ENCODE measurements around the gene PKN1.
A peak's percentile ranks its signal among the peaks of the same experiment; 100 is the strongest.
"Not testable (repeated sequence)": the region's sequence is repeated elsewhere in the genome, so short reads cannot be mapped to it uniquely, and the experiment has no call there.

The PKN1 gene

GRCh38 chr19:14492756-14493337, 59.7 kb downstream of the PKN1 start:
- DNase-seq = no peak

GRCh38 chr19:14494411-14494810, 61.3 kb downstream of the PKN1 start:
- DNase-seq = no peak

GRCh38 chr19:14494910-14495671, 62.0 kb downstream of the PKN1 start:
- DNase-seq = no peak

DNA sequence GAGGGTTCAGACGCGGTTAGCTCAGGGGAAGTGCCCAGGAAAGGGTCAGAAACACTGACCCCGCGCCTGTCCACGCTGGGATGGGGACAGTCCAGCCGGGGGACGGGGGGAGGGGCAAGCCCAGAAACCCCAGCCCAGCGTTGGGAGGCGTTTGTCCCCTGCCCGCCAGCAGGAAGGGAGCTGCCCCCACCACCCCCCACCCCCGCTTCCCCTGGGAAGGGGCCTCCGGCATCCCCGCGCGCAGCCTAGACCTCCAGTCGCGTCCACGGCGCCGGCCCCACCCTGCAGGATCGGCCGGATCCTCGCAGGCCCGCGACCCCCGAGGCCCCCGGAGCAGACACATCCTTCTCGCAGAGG, 62.5 kb downstream of the PKN1 start:
- no peak for DNase-seq

DNA sequence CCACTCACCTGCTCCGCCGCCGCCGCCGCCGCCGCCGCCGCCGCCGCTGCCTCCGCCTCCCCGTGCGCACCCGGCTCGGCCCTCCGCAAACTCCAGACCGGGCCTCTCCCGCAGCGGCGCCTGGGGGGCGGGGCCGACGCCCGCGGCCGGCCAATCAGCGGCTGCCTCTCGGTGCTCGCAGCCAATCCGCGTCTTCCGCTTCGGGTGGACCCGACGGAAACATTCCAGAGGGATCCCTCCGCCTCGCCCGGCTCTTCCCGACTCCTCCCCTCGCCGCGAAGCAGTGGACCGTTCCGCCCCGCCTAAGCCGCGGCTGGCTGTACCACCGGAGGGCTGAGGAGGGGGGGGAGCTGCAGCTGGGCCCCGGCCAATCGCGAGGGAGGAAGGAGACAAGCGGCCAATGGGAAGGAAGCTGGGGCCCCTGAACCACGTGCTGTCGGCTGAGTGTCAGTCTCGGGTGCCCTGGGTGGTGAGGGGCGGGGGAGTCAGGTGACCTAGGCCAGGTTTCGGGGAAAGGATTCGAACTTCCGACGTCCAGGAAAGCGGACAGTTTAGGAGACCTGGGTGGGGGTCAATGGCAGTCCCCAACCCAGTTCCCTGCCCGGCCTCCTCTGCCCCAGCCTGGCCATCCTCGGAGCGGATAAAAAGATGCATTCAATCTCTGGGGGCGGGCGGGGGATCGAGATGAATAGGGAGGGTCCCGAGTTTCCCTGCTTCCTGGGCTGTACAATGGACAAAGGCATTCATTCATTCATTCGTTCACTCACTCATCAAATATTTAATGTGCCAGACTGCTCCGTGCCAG, 63.1 kb downstream of the PKN1 start, which contains the start of gene GIPC1:
Gene GIPC1 (minus strand): TSS at position 99 of the 805 bp plus-strand sequence. CDS start 13,151 bp downstream, outside the sequence.
- peak; percentile 99 for DNase-seq

DNA sequence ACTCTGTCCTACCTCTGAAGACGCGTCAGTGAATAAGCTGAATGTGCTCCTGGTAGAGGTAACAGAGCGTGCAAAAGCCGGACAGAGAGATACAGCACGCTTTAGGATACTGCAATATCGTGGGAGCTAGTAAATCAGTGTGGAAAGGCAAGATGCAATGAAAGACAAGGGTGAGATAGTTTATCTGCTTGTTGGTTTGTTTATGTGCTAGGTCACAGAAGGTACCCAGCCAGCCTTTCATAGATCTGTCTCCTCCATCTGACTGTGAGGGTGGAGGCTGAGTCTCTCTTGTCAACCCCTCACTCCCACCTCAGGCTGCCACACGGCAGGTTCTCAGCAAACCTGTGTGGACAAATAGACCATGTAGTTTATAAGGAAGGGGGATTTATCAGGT, 63.7 kb downstream of the PKN1 start:
- DNase-seq = no peak

- no peak for DNase-seq
Observed at GRCh38 chr19:14497228-14497921, 64.3 kb downstream of the PKN1 start.

DNA sequence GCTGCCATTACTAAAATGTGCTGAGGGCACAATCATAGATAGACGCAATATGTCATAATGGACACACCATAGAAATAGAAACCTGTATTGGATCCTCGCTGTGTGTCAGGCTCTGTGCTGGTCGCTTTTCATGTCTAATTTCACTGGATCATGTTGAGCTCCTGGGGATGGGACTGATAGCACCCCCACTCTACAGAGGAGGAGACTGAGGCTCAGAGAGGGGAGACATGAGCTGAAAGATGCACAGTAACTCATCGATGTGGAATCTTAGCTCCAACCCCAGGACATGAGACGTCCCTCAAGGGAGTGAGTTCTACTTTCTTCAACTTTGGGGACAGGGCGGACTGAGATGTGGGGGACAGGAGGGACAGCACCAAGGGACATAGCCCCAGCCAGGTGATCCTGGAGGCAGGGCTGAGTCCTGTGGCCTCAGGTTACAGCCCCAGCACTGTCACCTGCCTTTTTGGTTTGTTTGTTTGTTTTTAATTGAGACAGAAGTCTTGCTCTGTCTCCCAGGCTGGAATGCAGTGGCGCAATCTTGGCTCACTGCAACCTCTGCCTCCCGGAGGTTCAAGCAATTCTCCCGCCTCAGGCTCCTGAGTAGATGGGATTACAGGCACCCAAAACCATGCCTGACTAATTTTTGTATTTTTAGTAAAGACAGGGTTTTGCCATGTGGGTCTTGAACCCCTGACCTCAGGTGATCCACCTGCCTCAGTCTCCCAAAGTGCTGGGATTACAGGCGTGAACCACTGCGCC, 69.4 kb downstream of the PKN1 start:
- no peak for DNase-seq

GRCh38 chr19:14503285-14503684, 70.2 kb downstream of the PKN1 start:
- DNase-seq = no peak

- DNase-seq = not testable (repeated sequence)
Observed at GRCh38 chr19:14504575-14504974, 71.5 kb downstream of the PKN1 start.

DNA sequence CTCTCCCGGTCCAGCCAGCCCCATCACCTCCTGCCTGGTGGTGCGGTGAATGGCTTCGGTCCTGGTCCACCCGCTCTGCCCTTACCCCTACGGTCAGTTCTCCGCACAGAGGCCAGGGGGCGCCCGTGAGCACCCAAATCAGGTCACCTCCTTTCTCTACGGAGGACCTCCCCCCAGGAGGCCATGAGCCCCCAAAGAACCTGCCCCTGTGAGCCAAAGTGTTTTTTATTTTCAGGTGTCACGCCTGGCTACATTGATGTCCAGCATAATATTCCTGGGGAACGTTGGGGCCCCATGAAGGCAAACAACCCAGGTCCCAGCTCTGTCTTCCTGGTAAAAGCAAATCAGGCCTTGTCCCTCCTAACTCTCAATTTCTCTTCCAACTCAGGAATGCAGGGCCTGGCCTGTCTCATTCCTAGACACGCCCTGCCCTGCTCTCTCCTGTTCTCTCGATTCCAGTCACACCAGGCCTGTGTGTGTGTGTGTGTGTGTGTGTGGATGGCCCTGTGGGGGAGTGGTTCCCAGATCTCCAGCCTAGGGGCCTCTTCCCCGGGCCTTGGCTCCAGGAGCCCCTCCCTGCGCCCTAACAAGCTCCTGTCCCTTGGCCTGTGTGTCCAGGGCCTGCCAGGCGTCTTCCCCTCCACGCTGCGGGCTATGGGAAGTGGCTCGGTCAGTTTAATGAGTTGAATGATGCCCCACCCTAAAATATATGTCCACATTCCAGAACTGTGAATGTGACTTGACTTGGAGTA, 72.6 kb downstream of the PKN1 start:
- no peak for DNase-seq

DNA sequence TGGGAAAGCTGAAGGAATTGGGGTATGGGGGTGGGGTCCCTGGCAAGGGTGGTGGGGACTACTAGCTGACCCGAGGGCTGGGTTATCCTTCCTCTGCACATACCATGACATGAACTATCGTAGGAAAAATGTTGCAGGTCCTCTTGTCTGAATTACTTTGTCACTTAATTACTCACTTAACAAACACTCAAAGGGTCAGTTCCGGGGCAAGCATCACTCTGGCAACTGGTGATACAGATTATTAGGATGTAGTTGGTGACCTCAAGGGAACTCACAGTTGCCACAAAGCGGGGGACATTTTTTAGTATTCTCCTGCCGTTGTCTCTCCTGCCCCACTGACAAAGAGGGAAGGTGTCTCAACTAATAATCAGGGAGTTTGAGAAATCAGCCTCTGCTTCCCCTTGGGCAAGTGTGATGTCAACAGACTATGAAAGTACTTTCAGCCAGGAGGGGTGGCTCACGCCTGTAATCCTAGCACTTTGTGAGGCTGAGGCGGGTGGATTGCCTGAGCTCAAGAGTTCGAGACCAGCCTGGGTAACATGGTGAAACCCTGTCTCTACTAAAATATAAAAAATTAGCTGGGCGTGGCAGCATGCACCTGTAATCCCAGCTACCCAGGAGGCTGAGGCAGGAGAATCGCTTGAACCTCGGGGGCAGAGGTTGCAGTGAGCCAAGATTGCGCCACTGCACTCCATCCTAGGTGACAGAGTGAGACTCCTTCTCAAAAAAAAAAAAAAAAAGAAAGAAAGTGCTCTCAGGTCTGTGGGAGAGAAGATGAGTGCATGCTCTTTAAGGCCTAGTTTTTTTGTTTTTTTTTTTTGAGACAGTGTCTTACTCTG, 74.8 kb downstream of the PKN1 start:
- no peak for DNase-seq

- no peak for DNase-seq
Observed at GRCh38 chr19:14510311-14511228, 77.5 kb downstream of the PKN1 start.

DNA sequence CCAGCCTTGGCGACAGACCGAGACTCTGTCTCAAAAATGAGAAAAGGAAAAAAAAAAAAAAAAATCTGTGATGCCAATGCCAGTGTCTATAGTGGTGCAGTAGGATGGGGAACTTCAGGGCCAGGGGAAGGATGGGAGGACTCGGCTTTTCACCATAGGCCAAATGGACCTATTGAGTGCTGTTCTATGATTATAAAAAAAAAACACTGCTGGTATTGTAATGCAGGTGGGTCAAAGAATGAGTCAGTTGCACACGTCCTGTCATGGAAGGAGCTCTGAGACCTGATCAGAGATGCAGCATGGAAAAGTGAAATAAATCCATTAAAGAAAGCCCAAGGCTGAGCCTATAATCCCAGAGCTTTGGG, 78.1 kb downstream of the PKN1 start:
- no peak for DNase-seq

DNA sequence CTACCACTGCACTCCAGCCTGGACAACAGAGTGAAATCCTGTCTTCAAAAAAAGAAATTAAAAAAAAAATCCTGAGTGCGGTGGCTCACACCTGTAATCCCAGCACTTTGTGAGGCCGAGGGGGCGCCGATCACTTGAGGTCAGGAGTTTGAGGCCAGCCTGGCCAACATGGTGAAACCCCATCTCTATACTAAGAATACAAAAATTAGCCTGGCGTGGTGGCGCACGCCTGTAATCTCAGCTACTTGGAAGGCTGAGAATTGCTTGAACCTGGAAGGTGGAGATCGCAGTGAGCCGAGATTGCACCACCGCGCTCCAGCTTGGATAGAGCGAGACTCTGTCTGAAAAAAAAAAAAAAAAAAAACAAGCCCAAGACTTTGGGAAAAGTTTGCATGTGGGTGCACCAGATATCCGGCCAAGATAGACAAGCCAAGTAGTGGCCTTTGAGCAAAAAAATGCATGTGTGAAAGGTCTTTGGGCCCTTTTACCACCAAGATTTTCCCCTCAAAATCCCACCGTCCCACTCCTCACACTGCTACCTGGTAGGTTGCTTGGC, 79.4 kb downstream of the PKN1 start:
- no peak for DNase-seq

DNA sequence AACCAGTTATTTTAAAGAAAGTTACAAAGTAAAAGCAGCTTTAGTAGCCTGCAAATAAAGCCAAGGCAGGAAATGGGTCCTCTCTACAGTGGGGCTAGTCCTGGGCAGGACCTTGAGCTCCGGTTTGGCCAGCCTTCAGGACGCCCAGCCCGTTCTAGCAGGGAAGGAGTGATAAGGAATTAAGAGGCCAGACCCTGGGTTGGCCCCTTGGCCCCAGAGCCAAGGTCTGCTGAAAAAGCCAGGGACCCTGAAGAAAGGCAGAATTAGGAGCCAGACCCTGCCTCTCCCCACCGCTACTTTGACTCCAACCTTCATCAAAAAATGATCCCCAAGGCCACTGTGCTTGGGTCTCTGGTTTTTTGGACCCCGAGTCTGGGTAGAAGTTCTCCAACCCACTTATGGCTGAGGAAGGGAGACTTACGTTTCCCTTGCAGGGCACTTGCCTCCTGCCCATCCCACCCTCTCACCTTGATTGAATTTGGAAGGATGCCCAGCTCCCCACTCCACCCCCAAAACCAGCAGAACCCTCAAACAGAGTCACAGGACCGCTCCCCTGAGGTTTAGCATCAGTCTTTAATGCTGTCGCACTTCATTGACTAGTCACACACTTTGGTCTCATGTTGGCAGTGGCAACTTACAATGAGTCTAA, 81.2 kb downstream of the PKN1 start:
- no peak for DNase-seq

- DNase-seq = no peak
Observed at GRCh38 chr19:14515501-14516047, 82.5 kb downstream of the PKN1 start.

- no peak for DNase-seq
Observed at GRCh38 chr19:14516048-14516534, 83.0 kb downstream of the PKN1 start.
